Tibial artery (tissue), 4 donors: ENCODE results near the gene SOCS3.

Experiments used
- DNase-seq, 2 donors: peaks; one replicate each; pipeline ENCODE4 v3.0.0-alpha.2; 2019
- H3K27ac ChIP-seq, 2 donors: fragments of 200-600 bp; sonication (generic) in 1 of 2; 1 replicate in 1 of 2; 2 replicates in 1 of 2; pipeline ENCODE4 v1.5.1; 2018 to 2019; ENCODE audit warnings: mild to moderate bottlenecking in 1 of 2
- H3K27me3 ChIP-seq, 2 donors: fragments of 200-600 bp; sonication (generic) in 1 of 2; one replicate each; pipeline versions ENCODE4 v1.5.1 to v1.6.0; 2016 to 2019
- H3K36me3 ChIP-seq, 3 donors: fragments of 200-600 bp; sonication (generic) in 2 of 3; one replicate each; pipeline ENCODE4 v1.5.1; 2016 to 2019; ENCODE audit warnings: mild to moderate bottlenecking in 2 of 3
- H3K4me1 ChIP-seq, 4 donors: fragments of 200-600 bp; sonication (generic) in 2 of 4; 1 replicate in 3 of 4; 2 replicates in 1 of 4; pipeline ENCODE4 v1.5.1; 2016 to 2019
- H3K4me3 ChIP-seq, 2 donors: fragments of 200-600 bp; sonication (generic) in 1 of 2; 1 replicate in 1 of 2; 2 replicates in 1 of 2; pipeline ENCODE4 v1.5.1; 2018 to 2019; ENCODE audit warnings: mild to moderate bottlenecking in 2 of 2
- H3K9me3 ChIP-seq, 3 donors: fragments of 200-600 bp; sonication (generic) in 1 of 3; one replicate each; pipeline ENCODE4 v1.5.1; 2016 to 2019
- CTCF ChIP-seq, 2 experiments: fragments of 200-600 bp in 1 of 2; fragments of 450-650 bp in 1 of 2; IDR thresholded peaks; one replicate each; pipeline ENCODE4 v1.5.1; 2017 to 2019; ENCODE audit warnings: antibody characterized with exemption in 2 of 2, mild to moderate bottlenecking in 1 of 2, moderate library complexity in 1 of 2
- intact Hi-C: fragments of 100-400 bp; cut with DNase I; formaldehyde crosslinking; loops from one replicate; pipeline ENCODE4 v1.15.0; 2023; ENCODE audit warnings: low total_unique reads

Gene SOCS3

GRCh38 chr17:78359997-78360370 lies at the start of gene SOCS3:
Gene SOCS3, minus strand, starts transcription at chr17:78360077. Its CDS starts 982 bp downstream, at chr17:78359095.
- intact Hi-C loops = loop anchor here (2.0 kb wide), 1 partner anchor 61 kb away; no protein-coding TSS in a partner anchor
- peaks cover 0 to 53% (median 39%) of the 10 kb centered on the region in 4 donors for H3K4me1 ChIP-seq
- peak within 1 kb of the TSS; percentile 89 to 90 for H3K27ac ChIP-seq
- peak; percentile 95 to 98 for DNase-seq
- peak within 1 kb of the TSS; percentile 63 to 74 for H3K4me3 ChIP-seq
- peaks cover 0 to 17% (median 16%) of the 10 kb centered on the region in 3 donors for H3K36me3 ChIP-seq
- H3K9me3 ChIP-seq = no peaks in the 10 kb centered on the region
- H3K27me3 ChIP-seq = no peaks in the 10 kb centered on the region
- TF ChIP-seq CTCF (IDR thresholded peaks at IDR 0.05) = no peak

DNA sequence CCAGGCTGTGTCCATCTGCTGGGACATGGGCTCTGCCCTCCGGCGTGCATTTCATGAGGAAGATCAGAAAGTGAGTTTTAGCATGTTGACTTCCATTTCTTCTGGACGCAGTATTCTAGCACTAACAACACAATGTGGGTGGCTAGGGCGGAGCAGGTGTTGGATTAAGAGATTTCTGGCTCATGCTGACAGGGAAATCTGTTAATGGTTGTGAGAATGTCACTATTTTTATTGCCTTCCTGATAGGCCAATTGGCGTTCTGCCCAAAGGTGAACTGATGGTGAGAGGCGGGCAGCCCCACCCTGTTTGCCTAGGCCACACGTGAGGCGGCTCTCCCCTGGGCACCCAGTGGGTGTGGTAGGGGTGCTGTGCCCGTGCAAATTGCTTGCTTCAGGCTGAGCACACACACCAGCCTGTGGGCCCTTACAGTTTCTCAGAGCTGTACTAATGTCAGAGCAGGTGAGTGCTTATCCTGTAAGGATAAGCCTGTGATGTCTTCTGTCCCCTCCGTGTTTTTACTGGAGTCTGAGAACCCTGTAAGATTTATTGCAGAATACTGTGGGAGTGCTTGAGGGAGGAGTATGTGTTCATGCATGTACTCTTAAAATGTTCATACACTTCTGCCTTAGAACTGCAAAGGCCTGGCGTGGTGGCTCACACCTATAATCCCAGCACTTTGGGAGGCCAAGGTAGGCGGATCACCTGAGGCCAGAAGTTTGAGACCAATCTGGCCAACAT lies 49.5 kb upstream of the SOCS3 start:
- peaks cover 13 to 69% (median 34%) of the 10 kb centered on the region in 3 donors for H3K36me3 ChIP-seq

DNA sequence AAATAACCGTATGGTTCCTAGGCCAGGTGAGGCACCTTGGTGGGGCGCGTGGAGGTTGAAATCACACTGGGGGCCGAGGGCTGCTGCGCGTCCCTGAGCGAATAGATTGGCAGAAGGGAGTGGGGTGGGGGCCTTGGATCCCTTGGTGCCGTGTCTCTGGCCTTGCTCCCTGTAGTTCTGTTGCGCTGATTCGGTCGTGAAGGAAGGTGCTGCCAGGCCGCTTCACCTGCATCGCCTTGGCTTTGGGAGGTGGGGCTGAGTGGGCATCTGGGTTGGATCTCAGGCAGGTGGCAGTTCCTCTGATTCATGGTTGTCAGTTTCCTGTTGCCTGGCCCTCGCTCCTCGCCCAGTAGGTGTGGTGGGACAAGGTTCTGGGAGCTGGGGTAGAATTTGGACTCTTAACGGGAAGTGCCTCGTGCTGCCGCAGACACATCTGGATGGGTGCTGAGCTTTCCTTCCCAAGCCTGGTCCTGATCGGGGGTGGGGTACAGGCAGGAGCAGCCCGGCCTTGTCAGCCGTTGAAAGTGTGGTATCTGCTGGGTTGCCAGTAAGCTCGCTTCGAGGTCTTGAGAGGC lies 48.7 kb upstream of the SOCS3 start:
- no peaks in the 10 kb centered on the region for H3K9me3 ChIP-seq
- H3K36me3 ChIP-seq = peaks cover 21 to 69% (median 42%) of the 10 kb centered on the region in 3 donors
- TF ChIP-seq CTCF (IDR thresholded peaks at IDR 0.05) = no peak
- H3K4me3 ChIP-seq = no peak overlapping the region
- no peak overlapping the region for H3K27ac ChIP-seq
- intact Hi-C loops = no loop called here
- DNase-seq = no peak
- H3K4me1 ChIP-seq = peaks cover 0 to 12% (median 2%) of the 10 kb centered on the region in 4 donors
- no peaks in the 10 kb centered on the region for H3K27me3 ChIP-seq

More for the DNA sequence above, 49.5 kb upstream of the SOCS3 start:
- peaks cover 0 to 12% (median 2%) of the 10 kb centered on the region in 4 donors for H3K4me1 ChIP-seq
- H3K27ac ChIP-seq = no peak overlapping the region
- H3K4me3 ChIP-seq = no peak overlapping the region
- H3K9me3 ChIP-seq = no peaks in the 10 kb centered on the region
- no peaks in the 10 kb centered on the region for H3K27me3 ChIP-seq
- intact Hi-C loops = no loop called here
- TF ChIP-seq CTCF (IDR thresholded peaks at IDR 0.05) = no peak
- DNase-seq = no peak

DNA sequence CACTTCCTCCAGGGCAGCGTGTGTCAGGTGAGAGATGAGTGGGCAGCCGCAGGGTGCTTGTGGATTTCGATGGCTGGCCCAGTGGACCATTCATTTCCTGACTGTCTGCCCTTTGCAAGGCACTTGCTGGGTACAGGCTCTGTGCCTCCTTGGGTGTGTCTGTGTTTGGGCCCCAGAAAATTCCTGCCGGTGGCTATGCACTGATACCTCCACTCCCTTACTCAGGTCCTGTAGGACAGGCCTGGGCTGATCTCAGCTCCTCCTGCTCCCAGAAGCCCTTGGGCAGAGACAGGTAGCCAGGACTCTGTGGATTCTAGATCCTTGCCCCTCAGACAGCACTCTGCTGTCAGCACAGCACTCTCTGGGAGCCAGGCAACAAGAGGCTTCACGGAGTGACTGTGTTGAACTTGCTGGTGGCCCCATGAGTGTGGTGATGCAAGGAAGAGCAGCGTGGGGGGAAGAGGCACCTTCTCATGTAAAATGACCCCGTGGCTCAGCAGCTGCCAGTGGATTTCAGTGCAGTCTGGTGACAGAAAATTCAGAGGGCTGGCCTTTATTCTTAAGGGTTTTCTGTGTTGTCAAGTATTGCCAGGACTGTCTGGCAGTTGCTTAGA lies 47.6 kb upstream of the SOCS3 start:
- intact Hi-C loops = no loop called here
- no peaks in the 10 kb centered on the region for H3K27me3 ChIP-seq
- no peak for DNase-seq
- no peak for TF ChIP-seq CTCF (IDR thresholded peaks at IDR 0.05)
- no peak overlapping the region for H3K4me3 ChIP-seq
- no peak overlapping the region for H3K27ac ChIP-seq
- no peaks in the 10 kb centered on the region for H3K9me3 ChIP-seq
- H3K36me3 ChIP-seq = peaks cover 32 to 69% (median 48%) of the 10 kb centered on the region in 3 donors
- peaks cover 0 to 12% (median 0%) of the 10 kb centered on the region in 4 donors for H3K4me1 ChIP-seq

GRCh38 chr17:78406920-78407319 lies 47.0 kb upstream of the SOCS3 start:
- Histone ChIP-seq H3K9me3 (no peaks in the 10 kb centered on the region), H3K36me3 (peaks cover 34 to 69% (median 51%) of the 10 kb centered on the region in 3 donors), H3K4me3 (no peak overlapping the region), H3K27ac (no peak overlapping the region), H3K27me3 (no peaks in the 10 kb centered on the region), H3K4me1 (peaks cover 0 to 12% (median 0%) of the 10 kb centered on the region in 4 donors)
- no peak for TF ChIP-seq CTCF (IDR thresholded peaks at IDR 0.05)
- no peak for DNase-seq
- intact Hi-C loops = no loop called here
